Psoas muscle (tissue), 8 donors: ENCODE measurements around the gene SPTBN5. TPM values are rescaled to one million over a fixed set of nuclear protein-coding genes. Genes with fewer than 3 reads are reported as not detected.

Experiments used
- ATAC-seq, 4 donors: fragments of 200-7000 bp; cut with Tn5 transposase; one replicate each; pipeline ENCODE4 v1.9.1; 2020; ENCODE audit warnings: moderate library complexity in 3 of 4, mild to moderate bottlenecking in 2 of 4
- DNase-seq, 2 donors: peaks; one replicate each; pipeline ENCODE4 v3.0.0-alpha.2; 2020
- H3K27ac ChIP-seq: fragments of 200-600 bp; one replicate; pipeline ENCODE4 v1.8.0; 2022
- H3K27me3 ChIP-seq, 3 donors: fragments of 200-600 bp in 1 of 3; one replicate each; pipeline versions ENCODE4 v1.6.1 to v1.8.0; 2013 to 2022; ENCODE audit warnings: low read length in 2 of 3, mild to moderate bottlenecking in 2 of 3, moderate library complexity in 1 of 3; ENCODE audit not compliant: insufficient read depth in 3 of 3
- H3K36me3 ChIP-seq, 2 donors: fragments of 200-600 bp in 1 of 2; one replicate each; pipeline versions ENCODE4 v1.6.1 to v1.8.0; 2013 to 2022; ENCODE audit warnings: low read depth in 1 of 2, mild to moderate bottlenecking in 1 of 2, moderate library complexity in 1 of 2; ENCODE audit not compliant: insufficient read depth in 1 of 2
- H3K4me1 ChIP-seq: fragments of 200-600 bp; one replicate; pipeline ENCODE4 v1.8.0; 2022
- H3K4me3 ChIP-seq: fragments of 200-600 bp; one replicate; pipeline ENCODE4 v1.8.0; 2022; ENCODE audit warnings: mild to moderate bottlenecking
- H3K9me3 ChIP-seq: fragments of 200-600 bp; one replicate; pipeline ENCODE4 v1.8.0; 2022
- WGBS, 3 donors: extraction: QIAGEN DNeasy Blood & Tissue Kit; methylation state at CpG; one replicate each; pipeline versions ENCODE4 v1.1.6 to v1.1.7; 2013; 5-methylcytosine and 5-hydroxymethylcytosine counted together
- intact Hi-C, 2 donors: fragments of 100-400 bp; cut with DNase I; formaldehyde crosslinking; loops; one replicate each; pipeline versions ENCODE4 v1.11.0 to v1.14.2; 2022
- polyA plus RNA-seq, 3 donors: library from polyadenylated mRNA; stranded (reverse); fragments of 200-250 nt; gene quantifications; one replicate each; pipeline ENCODE4 v1.2.3, GENCODE V29; 2013
- total RNA-seq, 4 donors: library from RNA; stranded (reverse); fragmentation: NEBNext Ultra II Directional in 2 of 4; extraction: Animal tissue kit (Norgen Biotek cat#: 25700) in 2 of 4; gene quantifications; one replicate each; pipeline versions ENCODE4 v1.2.1 to v1.2.4, GENCODE V29; 2021 to 2023
- TF ChIP-seq, protein P1 (sequence below): fragments of 200-600 bp; IDR thresholded peaks from one replicate; pipeline ENCODE4 v1.8.0; 2022; ENCODE audit warnings: antibody characterized with exemption
- donor health status: healthy with polysubstance abuse.
- donor health status: DM: no; HTN: no; CAD: no; lungs with moderate emphysema.
- donor health status: Bipolar disorder and iron deficiency.
- donor health status: healthy.
- donor health status: DM: yes; HTN: yes; CAD: no.
- donor health status: DM: no; HTN: no; CAD: no.
- donor health status: DM: no; HTN: no; CAD: no.
- donor health status: DM: yes; HTN: yes; CAD: no.

SPTBN5 gene
- total and polyA plus RNA-seq, 7 donors: 0.10 to 0.47 (median 0.22) TPM

- intact Hi-C loops: no loop called here
Observed at GRCh38 chr15:41935566-41936020, 41.7 kb upstream of the SPTBN5 start.

GRCh38 chr15:41934843-41935242 lies 41.0 kb upstream of the SPTBN5 start:
- 62 to 79% (median 65%) methylated on average over 4 of the region's 4 CpGs for WGBS, 3 donors
- H3K36me3 ChIP-seq: no peaks in the 10 kb centered on the region
- peak overlapping the region; percentile 53 for H3K27ac ChIP-seq
- TF ChIP-seq, protein P1, sequence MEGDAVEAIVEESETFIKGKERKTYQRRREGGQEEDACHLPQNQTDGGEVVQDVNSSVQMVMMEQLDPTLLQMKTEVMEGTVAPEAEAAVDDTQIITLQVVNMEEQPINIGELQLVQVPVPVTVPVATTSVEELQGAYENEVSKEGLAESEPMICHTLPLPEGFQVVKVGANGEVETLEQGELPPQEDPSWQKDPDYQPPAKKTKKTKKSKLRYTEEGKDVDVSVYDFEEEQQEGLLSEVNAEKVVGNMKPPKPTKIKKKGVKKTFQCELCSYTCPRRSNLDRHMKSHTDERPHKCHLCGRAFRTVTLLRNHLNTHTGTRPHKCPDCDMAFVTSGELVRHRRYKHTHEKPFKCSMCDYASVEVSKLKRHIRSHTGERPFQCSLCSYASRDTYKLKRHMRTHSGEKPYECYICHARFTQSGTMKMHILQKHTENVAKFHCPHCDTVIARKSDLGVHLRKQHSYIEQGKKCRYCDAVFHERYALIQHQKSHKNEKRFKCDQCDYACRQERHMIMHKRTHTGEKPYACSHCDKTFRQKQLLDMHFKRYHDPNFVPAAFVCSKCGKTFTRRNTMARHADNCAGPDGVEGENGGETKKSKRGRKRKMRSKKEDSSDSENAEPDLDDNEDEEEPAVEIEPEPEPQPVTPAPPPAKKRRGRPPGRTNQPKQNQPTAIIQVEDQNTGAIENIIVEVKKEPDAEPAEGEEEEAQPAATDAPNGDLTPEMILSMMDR: no peak
- H3K27me3 ChIP-seq: no peaks in the 10 kb centered on the region
- H3K4me1 ChIP-seq: peaks cover 35% of the 10 kb centered on the region
- H3K4me3 ChIP-seq: no peak overlapping the region
- ATAC-seq (no peak), DNase-seq (no peak)
- intact Hi-C loops: no loop called here
- H3K9me3 ChIP-seq: no peaks in the 10 kb centered on the region

More at GRCh38 chr15:41935566-41936020, 41.7 kb upstream of the SPTBN5 start:
- Histone ChIP-seq H3K4me3 (no peak overlapping the region), H3K27me3 (no peaks in the 10 kb centered on the region), H3K27ac (peak overlapping the region; percentile 60), H3K36me3 (no peaks in the 10 kb centered on the region), H3K4me1 (peaks cover 27% of the 10 kb centered on the region), H3K9me3 (no peaks in the 10 kb centered on the region)
- no peak for DNase-seq
- 71 to 80% (median 72%) methylated on average over 5 of the region's 5 CpGs for WGBS, 3 donors
- TF ChIP-seq, protein P1: no peak
- ATAC-seq: no peak

DNA sequence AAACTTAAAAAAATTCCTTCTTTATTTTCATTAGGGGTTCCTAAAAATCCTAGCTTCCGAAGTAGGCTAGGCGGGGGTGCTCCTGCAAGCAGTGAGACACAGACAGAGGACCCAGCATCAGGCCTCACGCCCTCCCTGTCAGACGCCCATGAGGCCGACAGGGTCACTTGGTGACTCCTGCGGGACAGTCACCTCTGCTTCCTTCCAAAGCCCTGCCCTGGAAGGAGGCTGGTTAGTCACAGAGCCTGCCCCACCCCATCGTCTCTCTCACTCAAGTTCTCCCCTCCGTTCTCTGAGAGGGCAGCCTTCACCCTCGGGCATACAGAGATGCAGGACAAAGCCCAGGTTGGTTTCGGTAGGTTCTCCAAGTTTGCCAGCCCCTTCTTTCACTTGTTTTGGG lies 39.9 kb upstream of the SPTBN5 start:
- TF ChIP-seq, protein P1: no peak
- Histone ChIP-seq H3K27me3 (no peaks in the 10 kb centered on the region), H3K4me3 (no peak overlapping the region), H3K36me3 (no peaks in the 10 kb centered on the region), H3K4me1 (peaks cover 45% of the 10 kb centered on the region), H3K9me3 (no peaks in the 10 kb centered on the region), H3K27ac (peak overlapping the region; percentile 53)
- intact Hi-C loops: no loop called here
- DNase-seq: no peak
- 55 to 65% (median 60%) methylated on average over 10 of the region's 10 CpGs for WGBS, 3 donors
- no peak for ATAC-seq

GRCh38 chr15:41933326-41933725 lies 39.5 kb upstream of the SPTBN5 start:
- intact Hi-C loops: no loop called here
- TF ChIP-seq, protein P1: no peak
- 85 to 88% (median 86%) methylated on average over 7 of the region's 7 CpGs for WGBS, 3 donors
- DNase-seq: no peak
- ATAC-seq: no peak
- H3K27ac ChIP-seq: peak overlapping the region; percentile 4
- H3K9me3 ChIP-seq: no peaks in the 10 kb centered on the region
- peaks cover 49% of the 10 kb centered on the region for H3K4me1 ChIP-seq
- H3K36me3 ChIP-seq: no peaks in the 10 kb centered on the region
- H3K4me3 ChIP-seq: no peak overlapping the region
- no peaks in the 10 kb centered on the region for H3K27me3 ChIP-seq
